DMS79 (cell line): ENCODE data around the gene NLRP8.
"Not testable (repeated sequence)": the region's sequence is repeated elsewhere in the genome, so short reads cannot be mapped to it uniquely, and the experiment has no call there.

ENCODE experiments used
- DNase-seq: peaks from one replicate; lab custom pipeline; 2025; lab: John Stamatoyannopoulos, UW

NLRP8 gene

DNA sequence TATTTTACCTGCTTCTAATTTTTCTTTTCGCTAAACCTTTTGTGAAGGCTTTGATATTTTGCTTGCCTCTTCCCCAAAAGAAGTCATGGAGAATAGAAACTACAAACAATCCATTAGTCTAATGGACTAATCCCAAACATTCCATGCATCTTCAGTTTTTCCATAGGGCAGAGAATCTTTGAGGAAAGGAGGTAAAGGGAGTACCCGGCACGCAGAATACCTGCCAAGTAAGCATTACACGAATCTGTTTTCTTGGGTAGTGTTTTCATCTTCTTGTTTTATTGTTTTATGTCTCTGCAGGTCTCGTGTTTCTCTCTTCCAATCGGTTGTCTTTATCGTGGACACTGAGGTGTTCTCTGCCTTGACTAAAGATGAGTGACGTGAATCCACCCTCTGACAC, at the start of gene NLRP8:
NLRP8 (plus strand) TSS at position 301 of the 400 bp plus-strand sequence.
- no peak for DNase-seq

DNA sequence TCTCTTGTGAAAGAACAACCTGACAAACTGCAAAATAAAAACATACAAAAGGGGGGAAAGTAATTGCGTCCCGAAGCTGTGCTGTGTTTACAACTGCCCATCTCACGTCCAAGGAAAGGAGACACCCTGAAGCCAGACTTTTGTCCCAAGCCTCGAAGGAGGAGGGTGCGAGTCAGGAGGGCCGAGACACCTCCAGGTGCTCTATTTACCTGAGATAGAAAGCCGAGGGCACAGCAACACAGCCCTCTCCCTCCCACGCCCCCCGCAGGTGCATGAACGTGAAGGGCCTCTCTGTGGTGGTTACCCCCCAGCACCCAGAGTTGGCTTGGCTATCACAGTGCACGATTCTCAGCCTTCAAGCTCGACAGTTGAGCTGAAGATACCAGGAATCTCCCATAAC, 48.7 kb upstream of the NLRP8 start:
- DNase-seq, result no peak

GRCh38 chr19:55901369-55902079, 46.1 kb upstream of the NLRP8 start:
- no peak for DNase-seq

DNA sequence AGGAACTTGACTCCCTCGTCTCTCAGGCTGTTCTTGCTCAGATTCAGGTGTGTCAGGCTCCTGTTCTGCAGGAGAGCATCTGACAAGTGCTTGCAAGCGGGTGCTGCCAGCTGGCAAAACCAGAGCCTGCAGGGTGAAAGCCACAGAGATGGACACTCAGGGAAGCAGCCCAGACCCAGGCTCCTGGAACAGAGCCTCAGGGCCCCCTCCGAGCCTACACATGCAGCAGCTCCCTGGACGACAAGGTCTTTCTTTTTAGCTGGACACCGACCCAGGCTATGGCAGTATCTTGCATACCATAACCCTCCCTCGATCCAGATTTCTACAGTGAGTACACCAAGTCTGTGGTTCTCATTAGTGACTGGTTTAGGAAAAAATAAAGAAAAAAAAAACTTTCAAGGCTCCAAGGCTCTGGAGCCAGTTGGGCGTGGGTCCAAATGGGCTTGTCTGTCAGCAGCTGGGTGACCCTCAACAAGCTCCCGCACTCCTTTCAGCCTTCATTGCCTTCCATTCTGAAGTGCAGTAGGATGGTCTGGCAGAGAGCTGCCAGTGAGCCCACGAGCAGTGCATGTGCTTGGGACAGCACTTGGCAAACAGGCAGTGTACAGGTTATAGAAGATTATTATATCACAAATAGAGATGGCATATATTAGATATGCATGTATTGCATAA, 45.4 kb upstream of the NLRP8 start:
- no peak for DNase-seq

- no peak for DNase-seq
These were observed 40.3 kb upstream of the NLRP8 start for GRCh38 chr19:55907286-55907685.

DNA sequence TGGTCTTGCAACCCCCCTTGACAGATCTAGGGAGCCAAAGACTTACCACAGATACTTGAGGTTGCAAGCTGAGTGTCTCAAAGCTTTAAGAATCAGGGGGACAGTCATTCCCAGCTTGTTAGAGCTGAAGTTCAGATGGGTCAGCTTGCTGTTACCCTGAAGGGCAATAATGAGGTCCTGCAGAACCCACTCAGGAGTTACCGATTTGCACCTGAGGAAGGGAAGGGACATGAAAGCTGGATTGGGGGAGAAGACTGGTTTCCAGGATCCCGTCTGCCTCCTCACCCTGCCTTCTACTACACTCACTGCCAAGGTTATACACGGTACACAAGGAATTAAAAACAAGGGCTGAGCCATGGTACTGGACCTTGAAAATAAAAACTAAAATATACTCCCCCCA, 39.9 kb upstream of the NLRP8 start:
- DNase-seq, result no peak

GRCh38 chr19:55909801-55910200, 37.8 kb upstream of the NLRP8 start:
- no peak for DNase-seq

GRCh38 chr19:55912916-55913315, 34.7 kb upstream of the NLRP8 start:
- no peak for DNase-seq

GRCh38 chr19:55913643-55914268, 33.9 kb upstream of the NLRP8 start:
- DNase-seq, result no peak

- DNase-seq, result no peak
These were observed 24.1 kb upstream of the NLRP8 start for GRCh38 chr19:55923556-55923955.

GRCh38 chr19:55927991-55928390, 19.6 kb upstream of the NLRP8 start:
- DNase-seq, result no peak

DNA sequence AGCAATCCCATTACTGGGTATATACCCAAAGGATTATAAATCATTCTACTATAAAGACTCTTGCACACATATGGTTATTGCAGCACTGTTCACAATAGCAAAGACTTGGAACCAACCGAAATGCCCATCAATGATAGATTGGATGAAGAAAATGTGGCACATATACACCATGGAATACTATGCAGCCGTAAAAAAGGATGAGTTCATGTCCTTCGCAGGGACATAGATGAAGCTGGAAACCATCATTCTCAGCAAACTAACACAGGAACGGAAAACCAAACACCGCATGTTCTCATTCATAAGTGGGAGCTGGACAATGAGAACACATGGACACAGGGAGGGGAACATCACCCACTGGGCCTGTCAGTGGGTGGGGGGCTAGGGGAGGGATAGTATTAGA, 18.4 kb upstream of the NLRP8 start:
- DNase-seq, result not testable (repeated sequence)

DNA sequence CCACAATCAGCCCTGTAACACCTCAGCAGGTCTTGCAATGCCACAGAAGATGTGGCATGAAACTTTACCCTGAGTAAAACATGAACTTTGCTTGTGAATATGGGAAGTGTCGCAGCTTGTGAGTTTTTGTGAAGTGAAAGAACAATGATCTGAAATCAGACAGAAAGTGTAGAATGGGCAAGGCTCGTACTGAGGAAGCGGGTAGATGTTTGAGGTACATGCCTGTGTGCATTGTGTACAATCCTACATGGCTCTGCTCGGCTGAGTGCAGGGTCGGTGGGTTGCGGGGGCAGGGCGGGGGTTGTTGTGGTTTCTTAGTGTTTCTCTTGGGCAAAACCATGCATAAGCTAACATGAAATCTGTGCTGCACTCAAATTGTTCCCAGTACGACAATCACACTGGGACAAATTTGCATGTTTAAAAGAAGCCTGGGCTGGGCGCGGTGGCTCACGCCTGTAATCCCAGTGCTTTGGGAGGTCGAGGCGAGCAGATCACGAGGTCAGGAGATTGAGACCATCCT, 16.6 kb upstream of the NLRP8 start:
- no peak for DNase-seq

- no peak for DNase-seq
These were observed 15.7 kb upstream of the NLRP8 start, which contains the start of gene NLRP13 for GRCh38 chr19:55931936-55932386. TSS of gene NLRP13 (minus strand) at chr19:55932336. CDS start at chr19:55932311, 25 bp downstream.

GRCh38 chr19:55935206-55935605, 12.4 kb upstream of the NLRP8 start:
- no peak for DNase-seq

DNA sequence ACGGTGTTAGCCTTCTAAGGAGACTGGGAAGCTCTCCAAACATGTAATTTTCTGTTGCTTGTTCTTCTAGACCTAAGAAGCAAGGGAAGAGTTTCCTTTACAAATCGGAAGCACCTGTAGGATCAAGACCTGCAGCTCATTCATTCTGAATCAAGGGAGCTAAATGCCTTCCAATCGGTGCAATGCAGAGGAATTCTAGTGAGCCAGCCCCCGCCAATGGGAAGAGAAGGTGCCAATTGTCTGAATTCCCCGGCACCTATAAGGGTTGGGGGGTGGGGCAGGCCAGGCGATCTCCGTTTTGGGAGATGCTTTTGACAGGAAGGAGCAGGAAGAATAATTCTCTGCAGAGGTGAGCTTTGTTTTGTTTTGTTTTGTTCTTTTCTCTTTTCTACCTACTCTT, 8.4 kb upstream of the NLRP8 start:
- DNase-seq, result no peak

DNA sequence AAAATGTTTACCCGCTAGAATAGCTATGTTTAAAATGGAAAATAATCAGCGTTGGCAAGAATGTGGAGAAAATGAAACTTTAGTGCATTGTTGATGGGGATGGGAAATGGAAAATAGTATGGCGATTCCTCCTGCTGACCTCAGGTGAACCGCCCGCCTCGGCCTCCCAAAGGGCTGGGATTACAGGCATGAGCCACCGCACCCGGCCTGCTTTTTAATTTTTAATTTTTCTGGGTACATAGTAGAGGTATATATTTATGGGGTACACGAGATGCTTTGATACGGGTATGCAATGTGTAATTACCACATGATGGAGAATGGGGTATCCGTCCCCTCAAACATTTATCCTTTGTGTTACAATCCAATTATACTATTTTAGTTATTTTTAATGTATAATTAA, 7.3 kb upstream of the NLRP8 start:
- no peak for DNase-seq

GRCh38 chr19:55950566-55950965, 2.9 kb downstream of the NLRP8 start:
- DNase-seq, result not testable (repeated sequence)

DNA sequence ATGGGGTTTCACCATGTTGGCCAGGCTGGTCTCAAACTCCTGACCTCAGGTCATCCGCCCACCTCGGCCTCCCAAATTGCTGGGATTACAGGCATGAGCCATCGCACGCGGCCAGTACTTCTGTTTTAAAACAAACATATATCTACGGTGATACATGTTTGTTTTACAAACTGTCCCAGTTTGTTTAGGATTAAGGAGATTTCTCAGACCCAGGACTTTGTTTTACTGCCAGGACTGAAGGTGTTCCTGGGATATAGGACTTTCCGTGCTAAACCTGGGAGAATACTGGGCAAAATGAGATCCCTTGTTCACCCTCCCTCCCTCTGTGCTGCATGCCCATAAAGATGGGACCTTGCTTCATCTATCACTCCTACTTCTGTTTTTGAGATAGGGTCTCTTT, 8.8 kb downstream of the NLRP8 start:
- no peak for DNase-seq

GRCh38 chr19:55958356-55958755, 10.7 kb downstream of the NLRP8 start:
- DNase-seq, result no peak

- no peak for DNase-seq
These were observed 12.5 kb downstream of the NLRP8 start for GRCh38 chr19:55959996-55960675.

GRCh38 chr19:55962186-55962585, 14.6 kb downstream of the NLRP8 start:
- no peak for DNase-seq
